ENCODE data around the gene PTH1R.

Gene PTH1R

DNA sequence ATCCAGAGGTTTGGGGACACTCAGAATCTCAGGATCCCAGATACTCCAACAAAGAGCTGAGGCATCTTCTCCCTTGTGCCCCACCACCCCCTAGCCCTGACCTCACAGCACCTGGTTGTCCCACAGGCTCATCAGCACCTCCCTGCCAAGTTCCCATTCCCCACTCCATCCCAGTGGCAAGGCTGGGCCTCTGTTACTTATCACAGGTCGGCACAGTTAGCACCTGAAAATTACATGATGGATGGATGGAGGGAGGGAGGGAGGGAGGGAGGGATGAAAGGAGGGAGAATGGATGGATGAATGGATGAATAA is 27.1 kb upstream of the PTH1R start:
- no peak for DNase-seq

DNA sequence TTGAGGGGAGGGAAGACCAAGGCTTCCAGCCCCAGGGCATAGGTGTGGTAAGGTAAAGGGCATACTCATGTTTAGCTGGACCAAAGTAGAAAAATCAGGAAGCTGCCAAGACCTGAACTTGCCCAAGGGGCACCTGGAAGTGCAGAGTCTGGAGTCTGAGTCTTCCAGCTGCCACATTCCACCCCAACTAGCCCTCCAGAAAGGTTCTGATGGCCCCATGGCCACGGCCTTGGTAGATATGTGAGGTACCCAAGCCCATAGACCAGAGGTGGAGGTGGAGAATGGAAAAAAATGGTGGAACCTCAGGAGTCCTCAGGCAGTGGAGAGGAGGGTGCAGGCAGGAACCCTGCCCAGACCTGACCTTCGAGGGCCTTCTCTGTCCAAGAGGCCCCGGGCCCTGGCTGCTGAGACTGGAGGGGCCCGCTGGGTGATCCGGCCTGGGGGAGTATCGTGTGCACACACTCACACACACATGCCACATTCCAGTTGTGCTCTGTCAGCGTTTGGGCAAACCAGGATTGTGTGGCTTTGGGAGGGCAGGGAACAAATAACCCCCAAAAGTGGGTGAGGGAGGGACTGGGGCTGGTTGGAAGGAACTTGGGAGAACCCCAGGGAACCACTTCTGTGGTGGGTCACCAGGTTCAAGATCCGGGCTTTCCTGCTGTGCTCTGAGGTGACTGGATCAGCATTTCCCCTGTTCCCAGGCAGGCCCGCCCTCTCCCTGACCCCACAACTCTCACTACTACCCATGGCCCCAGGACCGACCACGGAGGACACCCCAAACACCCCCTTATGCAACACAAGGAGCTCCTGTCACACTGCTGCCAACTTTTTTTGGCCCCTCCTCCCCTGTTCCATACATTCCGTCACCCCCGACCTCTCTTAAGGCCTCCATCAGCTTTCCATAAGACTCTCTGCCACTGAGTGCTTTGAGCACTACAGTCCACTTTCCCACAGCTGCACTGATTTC is 25.9 kb upstream of the PTH1R start:
- DNase-seq = no peak

DNA sequence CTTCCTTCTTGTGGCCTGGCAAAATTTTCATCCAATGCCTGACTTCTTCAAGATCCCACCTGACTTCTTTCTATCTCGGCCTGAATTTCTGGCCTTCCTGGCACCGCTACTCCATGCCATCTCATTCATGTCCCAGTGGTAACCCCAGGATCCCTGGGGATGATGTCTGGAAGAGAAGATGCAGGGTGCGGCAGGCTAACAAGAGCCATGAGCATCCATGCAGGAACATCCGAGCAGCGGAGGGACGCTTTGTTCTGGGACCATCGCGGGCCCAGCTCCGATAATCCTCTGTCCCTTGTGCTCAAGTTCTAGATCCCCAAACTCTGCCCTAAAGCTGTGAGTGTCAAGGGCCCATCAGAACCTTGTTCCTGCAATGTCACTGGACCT is 25.2 kb upstream of the PTH1R start:
- DNase-seq = no peak

DNA sequence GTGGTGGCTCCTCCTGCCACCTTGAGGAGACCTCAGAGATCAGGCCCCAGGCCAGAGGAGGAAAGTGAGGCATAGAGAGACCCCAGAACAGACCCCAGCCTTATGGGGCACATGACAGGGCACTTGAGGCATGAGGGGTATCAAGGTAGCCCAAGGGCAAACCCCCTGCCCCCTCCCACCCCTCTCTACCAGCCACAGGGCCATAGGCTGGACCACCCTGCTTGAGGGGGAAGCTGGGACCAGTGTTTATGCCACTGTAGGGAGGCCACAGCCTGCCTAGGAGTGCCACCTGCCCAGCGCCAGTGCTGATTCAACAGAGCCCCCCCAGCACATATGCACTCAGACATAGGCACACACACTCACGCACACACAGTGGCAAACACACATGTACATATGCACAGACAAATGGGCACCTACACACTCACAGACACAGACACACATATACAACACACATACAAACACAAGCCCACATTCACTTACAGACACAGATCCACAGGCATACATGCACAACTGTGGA is 24.6 kb upstream of the PTH1R start:
- DNase-seq = no peak

DNA sequence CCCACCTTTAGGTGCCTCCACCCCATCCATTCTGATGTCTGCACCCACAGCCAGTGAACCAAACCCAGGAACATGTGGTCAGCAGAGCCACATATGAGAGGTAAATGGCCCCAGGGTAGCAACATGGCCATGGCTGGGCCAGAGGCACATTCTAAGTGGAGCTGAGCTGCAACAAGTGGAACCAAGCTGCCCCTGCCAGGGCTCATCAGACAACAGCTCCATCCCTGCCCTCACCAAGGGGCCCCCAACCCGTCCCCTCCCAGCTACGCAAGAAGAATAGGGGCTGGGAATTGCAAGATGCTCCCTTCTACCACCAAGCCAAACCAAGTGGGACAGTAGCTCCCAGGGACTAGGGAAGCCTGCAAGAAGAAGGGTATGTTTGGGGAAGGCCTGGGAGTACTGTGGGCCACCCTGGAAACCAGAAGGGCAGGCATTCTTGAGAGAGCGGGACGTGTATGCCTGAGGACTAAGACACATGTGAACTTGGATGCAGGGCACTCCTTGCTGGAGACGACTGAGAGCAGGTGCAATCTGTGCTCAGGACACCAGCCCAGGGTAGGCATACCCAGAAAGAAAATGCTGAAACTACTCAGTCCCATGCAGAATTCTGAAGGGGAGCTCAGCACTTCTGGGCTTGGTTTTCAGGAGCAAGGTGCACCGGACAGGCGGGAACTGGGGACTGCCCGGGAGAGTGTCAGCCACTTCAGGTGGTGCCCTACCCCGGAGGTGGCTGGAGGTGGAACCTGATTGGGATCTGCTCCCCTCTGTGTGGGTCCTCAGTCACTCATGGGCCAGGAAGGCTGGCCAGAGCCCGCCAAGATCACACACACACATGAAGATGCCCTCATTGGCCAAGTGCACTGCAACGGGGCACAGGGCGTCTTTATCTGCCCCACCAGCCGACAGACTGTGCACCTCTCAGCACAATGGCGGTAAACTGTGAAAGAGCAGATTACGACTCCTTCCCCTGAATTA is 23.8 kb upstream of the PTH1R start:
- no peak for DNase-seq

DNA sequence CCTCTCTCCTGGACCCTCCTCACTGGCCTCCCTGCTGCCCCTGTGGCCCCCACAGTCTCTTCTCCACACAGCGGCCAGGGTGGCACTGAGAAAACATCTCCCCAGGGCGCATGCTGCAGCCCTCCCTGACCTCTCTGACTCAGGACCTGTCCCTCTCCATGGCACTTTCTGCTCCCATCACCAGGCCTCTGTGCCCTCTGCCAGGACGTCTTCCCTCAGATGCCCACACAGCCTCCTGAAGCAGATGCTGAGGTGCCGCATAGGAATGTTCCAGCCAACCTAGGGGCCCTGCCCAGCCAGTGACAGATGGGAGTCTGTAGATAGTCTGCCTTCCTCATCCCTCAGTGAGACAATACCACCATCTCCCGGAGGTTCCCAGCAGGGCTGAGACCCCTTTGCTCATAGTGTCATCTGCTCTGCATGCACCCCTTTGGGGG is 22.9 kb upstream of the PTH1R start:
- DNase-seq = no peak

DNA sequence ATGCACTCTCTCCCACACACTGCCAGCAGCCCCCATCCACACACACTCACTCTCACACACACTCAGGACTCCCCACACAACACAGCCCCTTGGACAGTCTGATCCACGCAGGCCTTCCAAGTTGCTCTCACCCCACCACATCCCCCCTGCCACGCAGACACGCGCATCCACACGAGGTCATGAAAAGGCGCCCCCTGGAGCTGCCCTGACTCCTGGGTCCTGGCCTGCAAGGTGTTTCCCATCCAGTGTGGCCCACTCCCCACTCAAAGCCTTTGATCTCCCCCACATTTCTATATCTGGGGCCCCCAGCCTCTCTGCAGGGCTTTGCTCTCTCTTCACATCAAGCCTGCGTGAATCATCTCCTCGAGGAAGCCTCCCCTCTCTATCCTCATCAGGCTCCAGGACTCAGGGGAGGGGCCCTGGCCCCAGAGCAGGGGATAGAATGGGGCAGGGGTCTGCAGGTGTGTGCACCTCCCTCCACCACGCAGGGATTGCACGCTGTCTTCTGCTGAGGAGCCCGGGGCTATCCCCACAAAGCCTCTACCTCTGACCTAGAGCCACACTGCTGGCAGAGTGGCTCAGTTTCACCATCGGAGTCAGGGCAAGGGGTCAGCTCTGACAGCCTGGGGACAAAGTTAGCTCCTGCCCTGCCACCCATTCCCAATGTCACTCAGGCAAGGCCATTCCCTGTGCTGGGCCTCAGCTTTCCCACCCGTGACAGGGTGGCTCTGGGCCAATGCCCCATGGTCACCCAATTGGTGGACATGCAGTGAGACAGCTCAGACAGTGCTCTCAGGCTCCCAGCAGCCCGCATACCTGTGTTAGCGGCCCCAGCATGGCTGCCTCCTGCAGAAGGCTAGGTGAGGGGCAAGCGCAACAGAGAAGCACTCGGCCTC is 20.7 kb upstream of the PTH1R start:
- no peak for DNase-seq

DNA sequence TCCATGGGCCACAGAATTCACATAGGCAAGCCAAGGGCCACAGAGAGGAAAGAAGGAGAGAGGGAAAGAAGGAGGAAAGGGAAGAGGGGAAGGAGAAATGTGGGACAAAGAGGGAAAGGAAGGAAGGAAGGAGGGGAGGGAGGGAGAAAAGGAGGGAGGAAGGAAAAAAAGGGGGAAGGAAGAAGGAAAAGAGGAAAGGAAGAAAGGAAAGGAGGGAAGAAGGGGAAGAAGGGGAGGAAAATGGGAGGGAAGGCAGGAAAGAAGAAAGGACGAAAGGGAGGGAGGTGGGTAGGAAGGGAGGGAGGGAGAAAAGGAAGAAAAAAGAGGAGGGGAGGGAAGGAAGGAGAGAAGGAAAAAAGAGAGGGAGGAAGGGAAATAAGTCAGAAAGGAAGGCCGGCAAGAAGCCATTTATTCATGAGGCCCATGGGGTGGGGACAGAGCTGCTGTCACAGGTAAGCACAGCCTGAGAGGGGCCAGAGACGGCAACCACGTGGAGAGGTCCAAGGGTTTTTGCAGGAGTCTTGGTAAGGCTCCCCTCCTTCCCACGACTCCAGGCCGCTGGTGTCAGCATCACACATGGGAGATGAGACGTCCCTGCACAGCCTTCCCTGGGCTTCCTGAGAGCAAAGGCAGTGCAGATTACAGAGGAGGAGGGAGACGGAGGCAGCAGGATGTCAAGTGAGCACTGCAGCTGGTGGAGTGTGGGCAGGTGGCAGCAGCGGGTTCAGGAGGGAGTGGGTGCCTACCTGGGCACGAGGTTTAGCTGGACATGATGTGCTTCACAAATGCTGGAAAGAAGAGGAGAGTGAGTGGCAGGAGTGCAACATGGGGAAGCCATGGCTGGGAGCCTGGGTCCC is 19.8 kb upstream of the PTH1R start:
- DNase-seq = no peak

DNA sequence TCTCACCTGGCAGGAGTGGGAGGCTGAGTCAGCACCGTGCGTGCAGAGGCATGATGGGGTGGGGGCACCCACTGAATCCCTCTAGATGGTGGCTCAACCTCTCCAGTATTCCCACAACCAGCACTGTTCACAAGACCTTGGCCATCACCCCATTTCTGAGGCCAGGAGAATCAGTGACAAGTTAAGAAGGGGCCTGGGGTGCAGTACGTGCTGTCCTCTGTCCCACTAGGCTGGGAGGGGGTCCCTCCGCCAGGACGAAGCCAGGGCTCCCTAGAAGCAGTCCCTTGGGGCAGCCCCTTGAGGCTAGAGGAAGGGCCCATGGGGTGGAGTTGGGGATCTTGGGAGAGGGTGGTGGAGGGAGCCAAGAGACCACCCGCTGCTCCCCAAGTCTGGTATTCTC is 19.1 kb upstream of the PTH1R start:
- no peak for DNase-seq

DNA sequence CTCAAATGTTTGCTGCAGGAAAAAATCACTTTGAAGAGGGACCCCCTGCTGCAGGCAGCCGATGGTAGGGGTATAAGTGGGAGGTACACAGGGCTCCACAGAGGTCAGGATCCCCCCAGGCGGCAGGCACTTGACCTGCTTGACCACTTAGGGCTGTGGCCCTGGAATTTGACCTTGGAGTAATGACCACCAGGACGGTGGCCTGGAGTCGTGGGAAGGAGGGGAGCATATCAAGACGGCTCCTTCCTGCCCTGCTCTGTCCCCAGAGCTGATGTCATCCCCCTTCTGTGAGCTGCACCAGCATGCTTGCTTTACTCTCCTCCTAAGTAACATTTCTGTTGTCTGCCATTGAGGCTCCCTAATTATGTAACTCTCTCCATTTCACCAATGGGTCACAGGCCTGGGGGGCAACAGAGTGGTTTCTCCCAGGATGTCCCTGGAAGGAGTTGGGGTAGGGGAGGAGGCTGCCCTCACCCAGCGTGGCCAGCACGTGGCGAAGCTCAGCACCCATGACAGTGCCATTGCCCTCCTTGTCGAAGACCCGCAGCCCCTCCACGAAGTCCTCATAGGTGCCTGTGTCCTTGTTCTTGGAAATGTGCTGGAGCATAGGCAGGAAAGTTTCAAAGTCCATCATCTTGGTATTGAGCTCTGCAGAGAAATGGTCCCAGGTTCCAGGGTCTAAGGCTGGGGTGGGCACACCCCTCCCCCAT is 18.4 kb upstream of the PTH1R start:
- no peak for DNase-seq

DNA sequence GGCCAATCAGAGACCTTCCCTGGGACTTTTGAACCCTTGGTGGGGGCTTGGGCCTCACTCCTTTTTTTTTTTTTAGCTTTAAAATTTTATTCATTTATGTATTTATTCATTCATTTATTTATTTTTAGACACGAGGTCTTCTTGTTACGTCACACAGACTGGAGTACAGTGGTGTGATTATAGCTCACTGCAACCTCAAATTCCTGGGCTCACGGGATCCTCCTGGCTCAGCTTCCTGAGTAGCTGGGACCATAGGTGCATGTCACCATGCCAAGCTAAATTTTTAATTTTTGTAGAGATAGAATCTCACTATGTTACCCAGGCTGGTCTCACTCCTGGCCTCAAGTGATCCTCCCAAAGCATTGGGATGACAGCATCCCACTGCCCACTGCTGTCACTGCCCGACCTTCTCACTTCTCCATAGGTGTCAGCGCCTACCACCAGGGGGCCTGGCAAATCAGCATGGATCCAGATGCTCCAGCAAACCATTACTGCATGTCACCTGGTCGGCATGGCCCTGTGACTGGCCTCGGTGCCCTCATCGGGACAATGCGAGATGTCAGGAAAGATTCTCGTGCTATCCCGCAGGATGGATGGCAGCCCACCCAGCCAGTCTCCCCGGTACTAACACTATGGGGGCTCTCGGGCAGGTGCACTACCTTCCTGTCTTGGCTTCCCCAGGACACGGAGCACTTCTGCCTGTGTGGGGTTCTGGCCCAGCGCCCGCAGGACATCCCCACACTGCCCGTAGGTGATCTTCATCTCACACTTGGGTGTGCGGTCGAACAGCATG is 17.3 kb upstream of the PTH1R start:
- peak; percentile 19 for DNase-seq

DNA sequence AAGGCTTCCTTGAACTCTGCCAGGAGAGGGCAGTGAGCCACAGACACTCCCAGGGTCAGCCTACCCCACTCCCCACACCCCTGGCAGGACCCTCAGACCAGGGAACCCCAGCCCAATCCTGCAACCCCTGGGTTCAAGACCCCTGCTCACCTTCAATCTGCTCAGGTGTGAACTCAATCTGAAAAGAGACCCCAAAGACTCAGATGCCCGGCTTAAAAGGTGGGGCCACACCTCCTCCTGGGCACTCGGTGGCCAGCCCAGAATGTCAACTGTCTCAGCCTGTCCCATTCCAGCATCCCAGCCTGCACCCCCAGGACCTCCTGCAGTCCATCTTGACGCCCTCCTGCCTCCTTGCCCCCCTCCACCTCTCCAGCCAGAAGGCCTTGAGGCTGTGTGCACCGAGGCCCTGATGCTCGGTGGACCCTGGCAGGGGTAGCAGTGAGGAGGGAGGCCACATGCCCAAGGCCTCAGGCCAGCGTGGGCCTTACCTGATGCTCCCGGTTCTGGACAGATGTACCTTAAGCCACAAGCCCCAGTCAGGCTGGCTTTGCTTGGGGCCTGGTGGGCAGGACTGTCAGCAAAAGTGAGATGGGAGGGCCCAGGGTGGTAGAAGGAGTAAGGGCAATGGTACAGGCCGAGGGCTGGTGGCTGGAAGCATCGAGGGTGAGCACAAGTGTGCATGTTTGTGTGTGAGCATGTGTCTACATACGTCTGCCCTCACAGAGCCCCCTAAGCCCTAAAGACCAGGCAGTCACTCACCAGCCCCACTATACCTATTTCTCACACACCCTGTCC is 16.5 kb upstream of the PTH1R start:
- no peak for DNase-seq

DNA sequence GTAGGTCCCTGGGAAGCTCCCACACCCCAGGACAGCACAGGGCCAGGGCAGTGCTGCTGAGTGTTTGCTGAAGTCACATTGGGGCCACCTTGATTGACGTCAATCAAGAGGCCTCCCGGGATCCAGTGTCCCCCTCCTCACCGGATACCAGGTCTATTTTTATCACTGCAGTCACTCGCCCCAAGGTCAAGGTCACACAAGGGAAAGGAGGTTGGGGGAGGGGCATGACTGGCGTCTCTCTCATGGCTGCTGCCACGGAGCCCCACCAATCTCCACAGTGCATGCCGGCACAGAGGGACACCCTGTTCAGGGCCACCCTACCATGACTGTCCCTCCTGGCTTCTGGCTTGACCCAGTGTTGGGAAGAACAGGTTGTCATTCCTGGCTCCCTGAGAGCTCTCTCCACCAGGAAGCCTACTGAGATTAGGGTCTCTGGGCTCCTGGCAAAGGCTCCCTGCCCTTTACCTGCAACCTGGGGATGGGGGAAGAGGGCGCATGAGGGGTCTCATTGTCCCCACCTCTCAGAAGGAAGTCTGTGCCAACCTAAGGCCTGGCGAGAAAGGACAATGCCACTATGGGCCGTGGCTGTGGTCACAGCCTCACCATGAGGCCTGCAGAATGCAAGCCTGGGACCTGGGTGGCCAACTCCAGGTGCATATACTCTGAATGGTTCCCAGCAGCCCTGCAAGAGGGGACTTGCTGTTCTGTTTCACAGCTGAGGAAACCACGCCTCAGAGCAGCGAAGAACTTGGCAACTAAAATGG is 15.7 kb upstream of the PTH1R start:
- no peak for DNase-seq

DNA sequence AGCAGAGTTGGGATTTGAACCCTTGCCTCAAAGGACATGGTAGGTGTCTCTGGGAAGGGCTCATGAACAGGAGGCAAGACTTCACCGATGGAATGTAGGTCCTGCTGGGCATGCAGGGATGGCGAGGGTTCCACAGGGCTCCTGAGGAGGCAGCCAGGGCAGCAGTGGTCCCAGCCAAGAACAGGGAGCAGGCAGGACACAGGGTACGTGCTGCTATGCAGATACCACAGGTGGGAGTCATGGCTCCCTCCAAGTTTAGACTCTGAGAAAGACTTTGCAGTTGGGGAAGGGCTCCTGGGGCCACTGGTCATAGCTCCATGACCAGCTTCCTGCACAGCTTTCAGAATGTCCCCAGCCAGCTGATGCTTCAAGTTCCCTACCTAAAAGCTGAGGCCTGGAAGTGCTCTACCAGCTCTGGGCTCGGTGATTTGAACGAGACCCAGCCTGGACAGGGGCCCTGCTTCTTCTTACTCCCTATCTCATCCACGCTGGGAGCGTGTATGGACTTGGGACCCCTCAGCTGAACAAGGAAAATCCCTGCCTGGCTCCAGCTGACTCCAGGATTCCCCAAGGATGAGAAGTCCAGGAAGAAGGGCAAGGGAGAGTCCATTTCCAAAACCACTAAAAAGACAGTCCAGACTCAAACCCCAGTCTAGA is 15.0 kb upstream of the PTH1R start:
- no peak for DNase-seq

DNA sequence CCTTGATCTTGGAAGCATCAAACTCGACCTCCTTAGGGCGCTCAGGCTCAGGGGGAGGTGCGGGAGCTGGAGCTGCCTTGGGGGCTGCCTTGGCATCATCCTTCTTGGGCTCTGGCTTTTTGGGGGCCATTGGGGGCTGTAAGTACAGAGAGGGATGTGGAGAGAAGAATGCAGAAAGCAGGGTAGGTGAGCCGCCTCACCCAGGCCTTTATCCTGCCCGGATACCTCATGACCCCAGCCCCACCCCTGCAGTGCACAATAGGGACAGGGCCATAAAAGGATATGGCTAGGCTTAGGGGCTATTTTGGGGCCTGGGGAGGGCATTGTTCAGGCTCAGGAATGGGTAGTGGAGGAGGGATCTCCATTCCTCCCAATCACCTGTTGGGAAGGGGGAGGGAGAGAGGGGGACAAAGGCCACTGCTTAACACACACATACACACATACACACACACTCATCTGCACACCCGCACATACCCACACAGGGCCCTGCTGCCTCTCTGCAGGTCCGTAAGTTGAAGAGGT is 14.2 kb upstream of the PTH1R start, which contains the start of gene MYL3:
MYL3 (minus strand) TSS at position 184 of the 522 bp plus-strand sequence; CDS start at position 130, 54 bp downstream.
- DNase-seq = no peak

DNA sequence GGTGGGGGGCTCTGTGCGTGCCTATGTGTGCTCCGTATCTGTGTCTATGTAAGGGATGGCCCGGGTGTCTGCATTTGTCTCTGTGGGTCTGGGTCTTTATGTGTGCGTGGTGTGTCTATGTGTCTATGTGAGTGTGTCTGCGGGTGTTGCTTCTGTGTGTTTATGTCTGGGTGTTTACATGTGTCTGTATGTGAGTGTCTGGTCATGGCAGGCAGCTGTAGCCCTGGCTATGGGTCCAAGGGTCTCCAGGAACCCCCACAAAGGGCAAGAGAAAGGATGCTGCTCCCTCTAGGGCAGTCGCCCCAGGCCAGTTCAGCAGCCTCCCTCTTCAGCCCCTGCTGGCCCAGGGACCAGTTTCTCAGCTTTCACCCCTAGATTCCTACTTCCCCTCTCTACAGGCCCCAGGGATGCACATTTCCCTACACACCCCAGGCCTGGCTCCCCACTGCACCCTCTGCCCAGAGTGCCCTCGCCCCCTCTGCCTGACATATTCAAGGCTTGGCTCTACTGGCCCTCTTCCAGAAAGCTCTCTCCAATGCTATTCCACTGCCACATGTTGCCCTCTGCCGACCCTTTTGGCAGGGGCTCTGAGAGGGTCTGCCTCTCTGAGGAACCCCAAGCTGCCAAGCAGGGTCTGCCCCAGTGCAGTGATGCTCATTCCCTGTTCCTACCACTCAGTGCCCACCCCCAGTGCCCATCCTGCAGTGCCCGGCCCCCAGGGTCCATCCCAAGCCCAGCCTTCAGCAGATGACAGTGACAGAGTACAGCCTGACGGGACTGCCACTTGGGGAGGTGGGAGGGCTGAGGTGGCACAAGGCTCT is 13.2 kb upstream of the PTH1R start:
- DNase-seq = no peak

All from CD4-positive, alpha-beta T cell treated with Interleukin-21 for 1 hour (primary cell).